Globus pallidus (tissue), 1 donor: ENCODE results near the gene KRTAP10-6.
"Not testable (repeated sequence)": the region's sequence is repeated elsewhere in the genome, so short reads cannot be mapped to it uniquely, and the experiment has no call there.

ENCODE experiments used
- DNase-seq: peaks from one replicate; pipeline ENCODE4 v3.0.0-alpha.2; 2015; ENCODE audit warnings: low spot score

Gene KRTAP10-6

DNA sequence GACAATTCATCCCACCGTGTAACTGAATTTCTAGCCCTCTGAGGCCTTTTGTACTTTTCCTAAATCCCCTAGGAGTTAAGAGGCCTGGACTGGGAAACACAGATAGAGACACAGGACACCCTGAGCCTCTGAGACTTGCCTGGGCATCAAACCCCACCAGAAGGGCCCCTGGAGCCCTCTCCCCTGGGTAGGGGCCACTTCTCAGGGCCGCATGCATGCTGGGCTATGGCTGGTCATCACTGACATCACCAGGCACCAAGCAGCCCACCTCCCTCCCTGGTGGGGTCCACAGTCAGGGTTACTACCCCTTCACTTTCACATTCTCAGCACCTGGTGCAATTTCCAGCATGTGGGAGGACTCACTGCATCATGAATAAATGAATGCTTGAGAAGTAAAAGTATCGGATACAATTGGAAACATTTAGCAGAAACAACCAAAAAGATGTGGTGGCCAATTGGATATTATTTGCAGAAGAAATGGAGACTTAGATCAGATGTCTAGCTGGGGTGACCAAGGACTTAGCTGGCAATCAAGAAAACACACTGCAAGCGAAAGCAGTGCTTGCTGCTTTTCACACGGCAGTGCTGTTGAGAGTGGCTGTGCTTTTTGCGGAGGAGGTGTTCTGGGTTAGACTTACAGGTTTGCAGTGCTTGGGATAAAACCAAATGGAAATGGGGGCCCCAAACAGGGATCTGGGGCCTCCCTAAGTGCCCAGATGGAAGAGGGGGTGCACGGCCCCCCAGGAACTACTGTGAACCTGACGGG, 7.1 kb upstream of the KRTAP10-6 start:
- DNase-seq, result no peak

- no peak for DNase-seq
Measured at GRCh38 chr21:44598061-44598460, 5.8 kb upstream of the KRTAP10-6 start.

- no peak for DNase-seq
Measured at GRCh38 chr21:44596068-44596725, 3.9 kb upstream of the KRTAP10-6 start.

- no peak for DNase-seq
Measured at GRCh38 chr21:44595524-44595923, 3.2 kb upstream of the KRTAP10-6 start.

- DNase-seq, result no peak
Measured at GRCh38 chr21:44594406-44594916, 2.2 kb upstream of the KRTAP10-6 start.

DNA sequence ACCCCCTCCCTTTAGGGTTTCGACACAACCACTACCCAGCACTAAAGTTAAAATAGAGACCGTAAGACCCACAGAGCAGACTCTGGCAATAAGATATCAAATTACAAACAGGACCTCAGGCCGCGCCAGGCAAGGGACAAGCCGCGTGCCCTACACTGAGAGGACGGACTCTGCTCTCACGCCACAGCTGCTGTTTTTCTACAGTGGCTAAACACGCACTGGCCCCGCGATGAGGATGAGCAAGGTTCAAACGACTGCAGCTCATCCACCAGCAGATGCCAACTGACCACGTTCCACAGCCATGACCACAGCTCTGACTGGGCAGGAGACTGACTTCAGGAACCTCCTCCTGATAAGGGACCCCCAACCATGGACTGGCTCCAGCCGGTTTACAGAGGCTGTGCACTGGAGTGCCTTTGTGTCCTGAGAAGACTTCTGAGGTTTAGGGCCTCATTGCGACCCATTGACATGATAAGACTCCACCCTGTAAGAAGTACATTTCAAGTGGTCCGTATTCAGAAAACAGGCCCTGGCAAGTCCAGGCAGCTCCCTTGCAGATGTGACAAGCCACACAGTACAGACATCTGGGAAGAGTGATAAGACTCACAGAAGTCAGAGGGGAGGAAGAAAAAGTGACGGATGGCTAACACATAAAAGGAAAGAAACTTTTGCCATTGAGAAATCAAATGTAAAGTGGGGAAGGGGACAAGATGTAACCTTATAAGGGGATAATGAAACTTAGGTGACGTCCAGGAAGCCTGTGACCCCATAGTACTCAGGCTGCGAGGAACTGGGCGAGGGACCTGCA, 1.5 kb upstream of the KRTAP10-6 start:
- DNase-seq, result no peak

- not testable (repeated sequence) for DNase-seq
Measured at GRCh38 chr21:44591801-44592130, 539 bp downstream of the KRTAP10-6 start.

- not testable (repeated sequence) for DNase-seq
Measured at GRCh38 chr21:44590897-44591800, 1.2 kb downstream of the KRTAP10-6 start.

- no peak for DNase-seq
Measured at GRCh38 chr21:44590311-44590721, 2.0 kb downstream of the KRTAP10-6 start.

DNA sequence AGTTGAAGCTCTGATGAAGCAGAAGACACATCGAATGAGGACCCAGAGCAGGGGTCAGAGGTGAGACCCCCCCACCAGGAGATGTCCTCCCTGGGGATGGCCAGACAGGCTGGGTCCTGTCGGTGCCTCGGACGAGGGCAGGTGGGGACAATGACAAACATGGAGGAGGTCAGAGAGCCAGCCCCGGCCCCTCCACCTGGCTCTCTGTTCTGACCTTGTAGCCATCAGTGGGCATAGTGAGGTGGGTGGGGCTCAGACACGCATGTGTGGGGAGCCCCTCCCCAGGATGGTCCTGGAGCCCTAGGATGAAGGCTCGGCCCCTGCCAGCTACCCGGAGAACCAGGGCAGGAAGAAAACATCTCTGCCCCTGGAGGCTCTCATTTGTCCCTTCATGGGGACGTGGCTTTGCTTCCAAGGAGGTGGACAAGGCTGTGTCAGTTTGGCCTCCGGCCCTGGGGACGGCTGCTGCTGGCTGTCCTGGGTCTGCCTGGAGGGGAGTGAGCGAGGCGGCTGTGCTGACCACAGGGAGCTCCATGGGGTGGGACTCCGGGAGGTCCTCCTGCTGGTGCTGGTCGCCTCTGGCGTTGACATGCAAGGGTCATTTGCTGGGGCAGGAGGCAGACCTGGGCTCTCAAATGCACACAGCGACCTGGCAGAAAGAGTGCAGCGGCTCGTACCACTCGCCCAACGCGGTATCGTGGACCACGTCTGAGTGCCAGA, 2.6 kb downstream of the KRTAP10-6 start:
- no peak for DNase-seq

GRCh38 chr21:44589094-44589493, 3.2 kb downstream of the KRTAP10-6 start:
- no peak for DNase-seq

GRCh38 chr21:44585892-44586291, 6.4 kb downstream of the KRTAP10-6 start:
- no peak for DNase-seq

DNA sequence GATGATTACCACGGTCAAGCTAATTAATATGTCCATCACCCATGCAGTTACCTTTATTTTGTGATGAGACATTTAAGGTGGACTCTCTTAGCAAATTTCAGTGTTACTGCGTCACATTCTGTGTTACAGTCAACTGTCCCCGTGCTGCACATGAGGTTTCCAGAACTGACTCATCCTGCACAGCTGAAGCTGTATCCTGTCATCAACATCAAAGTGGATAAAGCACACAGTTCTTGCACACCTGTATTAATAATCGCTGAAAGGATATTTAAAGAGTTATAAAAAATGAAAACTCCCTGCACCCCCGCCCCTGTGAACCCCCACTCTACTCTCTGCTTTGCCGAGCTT, 8.5 kb downstream of the KRTAP10-6 start:
- DNase-seq, result no peak

- DNase-seq, result no peak
Measured at GRCh38 chr21:44583089-44583799, 9.1 kb downstream of the KRTAP10-6 start.

GRCh38 chr21:44582055-44582454, 10.2 kb downstream of the KRTAP10-6 start:
- no peak for DNase-seq

DNA sequence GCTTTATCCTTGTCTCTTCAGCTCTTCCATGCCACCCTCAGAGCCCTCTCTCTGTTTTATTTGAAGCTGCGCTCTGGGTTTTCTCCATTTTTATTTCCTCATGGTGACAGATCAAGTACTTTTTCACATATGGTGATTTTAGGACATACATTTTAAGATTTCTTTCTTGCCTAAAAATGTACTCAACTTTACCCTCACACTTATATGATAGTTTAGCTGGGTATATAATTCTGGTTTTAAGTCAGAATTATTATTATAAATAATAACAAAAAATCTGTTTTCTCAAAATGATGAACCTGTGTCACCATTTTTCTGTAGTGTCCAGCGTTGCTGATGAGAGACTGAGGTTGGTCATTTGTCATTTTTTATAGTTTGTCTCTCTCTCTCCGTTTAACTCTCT, 11.1 kb downstream of the KRTAP10-6 start:
- DNase-seq, result no peak

- DNase-seq, result not testable (repeated sequence)
Measured at GRCh38 chr21:44580231-44580821, 12.0 kb downstream of the KRTAP10-6 start, which contains the start of gene KRTAP10-5. TSS of gene KRTAP10-5 (minus strand) at chr21:44580604. CDS start at chr21:44580578, 26 bp downstream.

- no peak for DNase-seq
Measured at GRCh38 chr21:44579833-44580144, 12.5 kb downstream of the KRTAP10-6 start.

DNA sequence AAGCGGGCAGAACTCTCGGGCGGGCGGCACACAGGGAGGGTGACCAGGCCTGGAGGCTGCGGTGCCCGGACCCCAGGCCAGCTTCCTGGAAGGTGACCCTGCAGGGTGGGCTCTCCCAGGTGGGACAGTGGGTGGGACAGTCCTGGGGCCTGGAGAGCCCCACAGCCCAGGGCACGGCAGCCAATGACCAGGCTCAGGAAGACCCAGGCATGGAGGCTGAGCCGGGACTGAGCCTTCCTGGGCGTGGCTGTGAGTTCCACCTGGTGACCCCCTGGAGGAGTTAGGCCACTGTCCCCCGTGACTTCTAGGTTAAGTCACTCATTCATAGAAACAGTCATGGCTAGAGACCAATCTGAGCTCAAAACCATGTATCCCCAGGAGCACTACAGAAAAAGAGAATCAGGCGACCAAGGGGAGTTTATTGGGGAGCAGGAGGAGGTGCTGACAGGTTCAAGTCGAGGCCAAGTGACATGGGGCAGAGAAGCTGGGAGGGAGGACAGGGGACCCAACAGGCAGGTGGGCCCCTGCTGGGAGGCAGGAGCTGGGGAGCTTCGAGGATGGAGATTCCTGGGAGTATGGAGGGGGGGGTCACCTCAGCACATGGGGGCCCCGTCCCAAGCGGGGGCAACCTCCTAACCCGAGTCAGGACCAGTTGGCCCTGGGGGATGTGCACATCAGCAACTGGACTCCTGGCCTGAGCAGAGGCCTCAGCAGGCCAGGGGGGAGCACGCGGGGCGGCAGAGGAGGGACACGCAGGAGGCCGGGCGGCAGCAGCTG, 13.1 kb downstream of the KRTAP10-6 start:
- no peak for DNase-seq
